ENCODE data around the gene STAC.

The STAC gene

DNA sequence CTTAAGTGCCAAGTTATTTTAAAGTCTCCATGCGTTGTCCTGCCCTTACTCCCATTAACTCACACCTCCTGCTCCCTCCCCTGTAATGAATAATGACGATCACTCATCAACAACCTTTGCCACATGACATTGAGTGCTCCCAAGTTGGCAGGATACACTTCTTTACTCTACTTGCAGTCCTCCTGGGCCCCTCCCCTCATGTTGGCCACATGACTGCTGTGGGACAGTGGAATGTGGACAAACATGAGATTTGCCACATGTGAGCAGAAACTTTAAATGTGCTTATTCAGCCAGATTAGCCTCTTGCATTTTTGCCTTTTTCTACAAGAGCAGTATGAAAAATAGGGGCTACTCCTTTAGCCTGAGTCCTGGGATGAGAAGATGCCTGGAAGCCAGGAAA lies 216.1 kb downstream of the STAC start:
- no peak for DNase-seq

DNA sequence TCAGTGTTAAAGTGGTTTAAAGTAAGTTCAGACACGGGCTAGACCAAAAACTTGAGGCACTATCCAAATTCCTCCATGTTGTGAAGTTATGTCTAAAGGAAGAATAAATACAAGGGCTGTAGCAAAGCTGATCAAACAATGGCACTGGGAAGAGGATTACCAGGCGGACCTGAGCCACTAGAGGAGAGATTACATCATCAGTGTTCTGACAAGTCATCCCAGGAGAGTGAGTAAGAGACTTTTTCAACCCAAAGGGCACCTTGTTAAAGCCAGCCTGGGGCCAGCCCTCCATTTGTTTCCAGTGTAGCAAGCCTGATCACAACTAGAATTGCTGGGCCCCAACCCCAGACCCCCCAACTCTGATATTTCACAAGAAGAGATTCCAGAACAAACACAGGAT lies 217.1 kb downstream of the STAC start:
- DNase-seq = no peak

All from NCI-H2171 treated with DMSO at 0.1 percent for 48 hours (cell line).